Esophagus squamous epithelium (tissue), 5 donors: ENCODE data around the gene NPRL2. TPM values are rescaled to one million over a fixed set of nuclear protein-coding genes. Genes with fewer than 3 reads are reported as not detected.

Source experiments
- DNase-seq: peaks from one replicate; lab custom pipeline; 2025; lab: John Stamatoyannopoulos, UW
- H3K27ac ChIP-seq, 4 donors: fragments of 200-600 bp; sonication (generic); one replicate each; pipeline ENCODE4 v1.5.1; 2016 to 2019; ENCODE audit warnings: mild to moderate bottlenecking in 1 of 4
- H3K27me3 ChIP-seq, 4 donors: fragments of 200-600 bp; sonication (generic); 1 replicate in 3 of 4; 2 replicates in 1 of 4; pipeline versions ENCODE4 v1.5.1 to v1.6.0; 2017 to 2021; ENCODE audit warnings: antibody characterized with exemption in 1 of 4
- H3K36me3 ChIP-seq, 3 donors: fragments of 200-600 bp; sonication (generic); one replicate each; pipeline ENCODE4 v1.5.1; 2016 to 2019
- H3K4me1 ChIP-seq, 3 donors: fragments of 200-600 bp; sonication (generic); one replicate each; pipeline ENCODE4 v1.5.1; 2017 to 2019
- H3K4me3 ChIP-seq, 4 donors: fragments of 200-600 bp; sonication (generic); 1 replicate in 3 of 4; 2 replicates in 1 of 4; pipeline ENCODE4 v1.5.1; 2016 to 2019; ENCODE audit warnings: mild to moderate bottlenecking in 2 of 4, moderate library complexity in 1 of 4
- H3K9me3 ChIP-seq, 3 donors: fragments of 200-600 bp; sonication (generic); one replicate each; pipeline ENCODE4 v1.5.1; 2016 to 2019
- POLR2A ChIP-seq, 4 donors: fragments of 450-650 bp; IDR thresholded peaks; one replicate each; pipeline ENCODE4 v1.6.1; 2017; ENCODE audit warnings: antibody characterized with exemption in 4 of 4, mild to moderate bottlenecking in 4 of 4, moderate library complexity in 3 of 4
- WGBS, 2 donors: methylation state at CpG; one replicate each; pipeline ENCODE4 v1.1.5; 2018; 5-methylcytosine and 5-hydroxymethylcytosine counted together
- intact Hi-C: fragments of 100-400 bp; cut with DNase I; formaldehyde crosslinking; loops from one replicate; pipeline ENCODE4 v1.15.0; 2022
- total RNA-seq, 4 donors: library from RNA; depleted of rRNA; stranded (reverse); fragments of >200 nt; gene quantifications; one replicate each; pipeline ENCODE4 v1.1.0, GENCODE V29; 2016
- TF ChIP-seq, protein P1 (sequence below), 6 experiments: fragments of 450-650 bp in 4 of 6; fragments of 200-600 bp in 2 of 6; sonication (generic) in 2 of 6; IDR thresholded peaks; one replicate each; pipeline ENCODE4 v1.5.1; 2016 to 2019; ENCODE audit warnings: antibody characterized with exemption in 6 of 6, mild to moderate bottlenecking in 4 of 6, moderate library complexity in 4 of 6
- donor health status: DM: yes; HTN: yes; CAD: no.

Gene NPRL2
- total RNA-seq, 4 donors from 2014 or later = 10.4 to 21.2 (median 16.1) TPM

DNA sequence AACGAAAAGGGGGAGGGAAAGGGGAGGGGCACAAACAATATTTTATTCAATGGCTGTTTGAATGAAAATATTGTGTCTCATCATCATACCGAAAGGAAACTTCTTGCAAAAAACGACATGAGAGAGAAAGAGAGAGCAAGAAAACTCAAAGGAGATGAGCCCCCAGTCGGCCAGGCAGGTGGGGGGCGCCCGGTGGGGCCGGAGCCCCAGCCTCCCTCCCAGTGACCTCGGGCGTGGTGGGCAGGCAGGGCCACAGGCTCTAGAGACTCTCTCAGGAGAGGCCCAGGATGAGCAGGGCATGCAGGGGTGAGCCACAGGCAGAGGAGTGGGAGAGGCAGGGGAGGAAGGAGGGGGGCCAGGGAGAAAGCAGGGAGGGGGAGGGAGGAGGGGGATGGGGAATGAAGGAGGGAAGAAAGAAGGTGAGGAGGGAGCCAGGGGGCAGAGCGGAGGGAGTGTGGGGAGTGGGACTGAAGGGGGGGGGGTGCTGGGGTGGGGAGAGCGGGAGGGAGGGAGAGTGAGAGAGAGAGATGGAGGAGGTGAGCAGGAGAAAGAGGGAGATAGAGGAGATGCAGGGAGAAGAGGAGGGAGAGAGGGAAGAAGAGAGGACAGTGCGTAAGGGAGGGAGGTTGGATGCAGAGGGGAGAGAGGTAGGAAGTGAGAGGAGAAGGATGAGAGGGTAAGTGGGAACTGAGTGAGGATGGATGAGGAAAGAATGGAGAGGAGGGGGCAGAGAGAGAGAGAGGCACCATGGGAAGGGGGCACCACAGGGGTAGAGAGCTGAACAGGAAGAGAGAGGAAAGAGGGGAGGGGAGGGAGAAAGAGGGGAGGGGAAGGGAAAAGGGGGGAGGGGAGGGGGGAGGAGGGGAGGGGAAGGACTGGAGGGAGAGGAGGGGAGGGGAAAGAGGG is 22.8 kb upstream of the NPRL2 start:
- DNase-seq = no peak
- H3K36me3 ChIP-seq = no peaks in the 10 kb centered on the region
- 42 to 50% methylated on average over 12 of the region's 12 CpGs for WGBS, 2 donors
- no peak overlapping the region for H3K27ac ChIP-seq
- no peak overlapping the region for H3K4me3 ChIP-seq
- H3K4me1 ChIP-seq = no peaks in the 10 kb centered on the region
- intact Hi-C loops = loop anchor here (10.0 kb wide), 1 partner anchor 161 kb away; no protein-coding TSS in a partner anchor
- no peaks in the 10 kb centered on the region for H3K9me3 ChIP-seq
- TF ChIP-seq, protein P1, sequence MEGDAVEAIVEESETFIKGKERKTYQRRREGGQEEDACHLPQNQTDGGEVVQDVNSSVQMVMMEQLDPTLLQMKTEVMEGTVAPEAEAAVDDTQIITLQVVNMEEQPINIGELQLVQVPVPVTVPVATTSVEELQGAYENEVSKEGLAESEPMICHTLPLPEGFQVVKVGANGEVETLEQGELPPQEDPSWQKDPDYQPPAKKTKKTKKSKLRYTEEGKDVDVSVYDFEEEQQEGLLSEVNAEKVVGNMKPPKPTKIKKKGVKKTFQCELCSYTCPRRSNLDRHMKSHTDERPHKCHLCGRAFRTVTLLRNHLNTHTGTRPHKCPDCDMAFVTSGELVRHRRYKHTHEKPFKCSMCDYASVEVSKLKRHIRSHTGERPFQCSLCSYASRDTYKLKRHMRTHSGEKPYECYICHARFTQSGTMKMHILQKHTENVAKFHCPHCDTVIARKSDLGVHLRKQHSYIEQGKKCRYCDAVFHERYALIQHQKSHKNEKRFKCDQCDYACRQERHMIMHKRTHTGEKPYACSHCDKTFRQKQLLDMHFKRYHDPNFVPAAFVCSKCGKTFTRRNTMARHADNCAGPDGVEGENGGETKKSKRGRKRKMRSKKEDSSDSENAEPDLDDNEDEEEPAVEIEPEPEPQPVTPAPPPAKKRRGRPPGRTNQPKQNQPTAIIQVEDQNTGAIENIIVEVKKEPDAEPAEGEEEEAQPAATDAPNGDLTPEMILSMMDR (IDR thresholded peaks at IDR 0.05) = no peak
- no peak for TF ChIP-seq POLR2A (IDR thresholded peaks at IDR 0.05)
- peaks cover 0 to 13% (median 0%) of the 10 kb centered on the region in 4 donors for H3K27me3 ChIP-seq

DNA sequence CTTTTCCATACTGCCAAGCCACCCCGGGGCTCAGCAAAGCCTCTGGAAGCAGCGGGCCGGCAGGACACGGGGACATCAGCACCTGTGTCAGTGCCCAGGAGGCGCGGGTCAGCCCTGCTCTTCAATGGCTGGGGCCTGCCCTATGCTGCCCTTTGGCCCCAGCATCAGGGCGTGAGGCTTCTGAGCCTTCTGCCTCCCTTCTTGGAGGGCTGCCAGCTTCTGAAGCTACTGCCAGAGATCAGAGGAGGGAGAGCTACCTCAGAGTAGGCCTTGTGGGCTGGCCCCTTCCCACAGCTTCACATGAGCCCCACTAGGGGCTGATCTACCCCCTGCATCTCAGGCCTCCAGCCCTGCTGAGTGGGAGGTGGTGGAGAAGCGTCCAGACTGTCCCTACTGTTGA is 21.8 kb upstream of the NPRL2 start:
- no peak for DNase-seq
- WGBS, 2 donors = 45% methylated on average over 6 of the region's 8 CpGs; no CpG with 5 or more reads in 1 of the 2 donors
- no peaks in the 10 kb centered on the region for H3K36me3 ChIP-seq
- H3K9me3 ChIP-seq = no peaks in the 10 kb centered on the region
- H3K4me1 ChIP-seq = no peaks in the 10 kb centered on the region
- peaks cover 0 to 13% (median 0%) of the 10 kb centered on the region in 4 donors for H3K27me3 ChIP-seq
- no peak overlapping the region for H3K4me3 ChIP-seq
- no peak for TF ChIP-seq POLR2A (IDR thresholded peaks at IDR 0.05)
- TF ChIP-seq, protein P1 (IDR thresholded peaks at IDR 0.05) = no peak
- intact Hi-C loops = loop anchor here (10.0 kb wide), 1 partner anchor 162 kb away; no protein-coding TSS in a partner anchor
- H3K27ac ChIP-seq = no peak overlapping the region

DNA sequence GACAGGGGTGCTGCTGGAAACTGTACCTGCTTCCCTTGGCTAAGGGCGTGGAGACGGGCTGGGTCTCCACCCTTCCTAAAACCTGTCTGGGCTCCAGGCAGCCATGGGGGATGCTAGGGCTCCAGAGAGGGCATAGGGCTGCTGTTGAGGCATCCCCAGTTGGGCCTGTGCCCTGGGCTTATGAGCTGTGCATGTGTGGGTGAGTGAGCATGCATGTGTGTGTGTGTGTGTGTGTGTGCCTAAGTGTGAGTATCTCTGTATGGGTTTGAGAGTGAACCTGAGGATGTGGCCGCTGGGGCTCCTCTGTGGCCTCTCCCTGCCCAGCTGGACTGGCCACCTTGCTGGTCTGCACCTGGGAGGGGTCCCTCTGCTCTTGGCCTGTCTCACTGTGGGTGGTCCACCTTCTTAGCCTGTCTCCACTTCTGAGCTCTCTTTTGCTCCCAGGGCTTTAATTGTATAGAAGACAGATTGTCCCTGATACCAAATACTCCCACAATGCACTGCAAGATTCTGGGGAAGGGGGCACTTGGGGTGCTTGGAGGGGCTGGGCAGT is 20.6 kb upstream of the NPRL2 start:
- intact Hi-C loops = loop anchor here (10.0 kb wide), 1 partner anchor 164 kb away; no protein-coding TSS in a partner anchor
- no peak for DNase-seq
- no peaks in the 10 kb centered on the region for H3K9me3 ChIP-seq
- no peak overlapping the region for H3K27ac ChIP-seq
- no peak overlapping the region for H3K4me3 ChIP-seq
- H3K27me3 ChIP-seq = peaks cover 0 to 13% (median 0%) of the 10 kb centered on the region in 4 donors
- H3K4me1 ChIP-seq = peaks cover 0 to 2% (median 0%) of the 10 kb centered on the region in 3 donors
- TF ChIP-seq, protein P1 (IDR thresholded peaks at IDR 0.05) = no peak
- no peak for TF ChIP-seq POLR2A (IDR thresholded peaks at IDR 0.05)
- 54 to 58% methylated on average over 2 to 3 of the region's 3 CpGs for WGBS, 2 donors
- H3K36me3 ChIP-seq = no peaks in the 10 kb centered on the region

DNA sequence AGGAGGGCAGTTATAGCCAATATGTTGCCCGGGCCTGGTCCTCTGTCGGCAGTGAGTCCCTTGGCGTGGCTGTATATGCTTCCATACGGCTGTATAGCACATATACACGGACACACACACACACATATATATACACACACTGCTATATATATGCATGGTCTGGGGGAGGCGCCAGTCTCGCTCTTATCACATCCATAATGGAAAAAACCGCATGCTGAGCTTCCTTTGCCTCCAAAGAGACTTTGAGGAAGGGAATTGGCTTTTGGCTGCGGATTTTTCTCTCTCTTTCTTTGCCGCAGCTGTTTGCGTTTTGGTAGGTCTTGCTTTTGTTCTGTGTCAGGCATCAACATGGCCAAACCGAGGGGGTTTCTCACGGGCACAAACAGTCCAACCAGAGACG is 20.0 kb upstream of the NPRL2 start:
- intact Hi-C loops = loop anchor here (10.0 kb wide), 1 partner anchor 164 kb away; no protein-coding TSS in a partner anchor
- Histone ChIP-seq H3K4me1 (peaks cover 0 to 8% (median 2%) of the 10 kb centered on the region in 3 donors), H3K9me3 (no peaks in the 10 kb centered on the region), H3K36me3 (no peaks in the 10 kb centered on the region), H3K27me3 (peaks cover 0 to 13% (median 0%) of the 10 kb centered on the region in 4 donors), H3K27ac (no peak overlapping the region), H3K4me3 (no peak overlapping the region)
- no peak for DNase-seq
- no peak for TF ChIP-seq POLR2A (IDR thresholded peaks at IDR 0.05)
- TF ChIP-seq, protein P1 (IDR thresholded peaks at IDR 0.05) = peak in 1 of 6 experiments; percentile 21
- WGBS, 2 donors = 33 to 47% methylated on average over 8 to 14 of the region's 14 CpGs
